Measurements from ENCODE around the gene BOC.

Gene BOC

GRCh38 chr3:113227146-113227545, 15.8 kb downstream of the BOC start:
- no peak for DNase-seq

GRCh38 chr3:113228498-113229286, 17.3 kb downstream of the BOC start:
- DNase-seq: no peak

- DNase-seq: no peak
These were observed 20.0 kb downstream of the BOC start for GRCh38 chr3:113231391-113231790.

GRCh38 chr3:113231827-113232253, 20.5 kb downstream of the BOC start:
- no peak for DNase-seq

- no peak for DNase-seq
These were observed 21.0 kb downstream of the BOC start for GRCh38 chr3:113232342-113232741.

GRCh38 chr3:113233497-113233896, 22.1 kb downstream of the BOC start:
- no peak for DNase-seq

- no peak for DNase-seq
These were observed 22.7 kb downstream of the BOC start for GRCh38 chr3:113234028-113234427.

GRCh38 chr3:113234688-113235260, 23.4 kb downstream of the BOC start:
- no peak for DNase-seq

- DNase-seq: no peak
These were observed 27.1 kb downstream of the BOC start for GRCh38 chr3:113238503-113238902.

- no peak for DNase-seq
These were observed 29.5 kb downstream of the BOC start for GRCh38 chr3:113240841-113241240.

GRCh38 chr3:113241292-113242095, 30.1 kb downstream of the BOC start:
- DNase-seq: no peak

GRCh38 chr3:113242096-113242581, 30.8 kb downstream of the BOC start:
- DNase-seq: no peak

GRCh38 chr3:113243071-113243470, 31.7 kb downstream of the BOC start:
- DNase-seq: no peak

- no peak for DNase-seq
These were observed 32.5 kb downstream of the BOC start for GRCh38 chr3:113243846-113244245.

- no peak for DNase-seq
These were observed 34.4 kb downstream of the BOC start for GRCh38 chr3:113245761-113246161.

GRCh38 chr3:113247068-113247467, 35.7 kb downstream of the BOC start:
- DNase-seq: no peak

- no peak for DNase-seq
These were observed 36.5 kb downstream of the BOC start for GRCh38 chr3:113247675-113248458.

GRCh38 chr3:113249111-113249510, 37.8 kb downstream of the BOC start:
- no peak for DNase-seq

GRCh38 chr3:113249601-113250000, 38.2 kb downstream of the BOC start:
- no peak for DNase-seq

- DNase-seq: no peak
These were observed 39.2 kb downstream of the BOC start for GRCh38 chr3:113250566-113250965.

GRCh38 chr3:113251817-113252216, 40.5 kb downstream of the BOC start:
- no peak for DNase-seq

GRCh38 chr3:113252553-113252952, 41.2 kb downstream of the BOC start:
- no peak for DNase-seq

GRCh38 chr3:113253702-113254101, 42.3 kb downstream of the BOC start:
- no peak for DNase-seq
